WTC11 (cell line): ENCODE results near the gene PDE4A. TPM values are rescaled to one million over a fixed set of nuclear protein-coding genes. Genes with fewer than 3 reads are reported as not detected.
A peak's percentile ranks its signal among the peaks of the same experiment; 100 is the strongest.

Experiments
- ATAC-seq: fragments of 200-7000 bp; cut with Tn5 transposase; 2 replicates; pipeline ENCODE4 v1.10.0; 2021; ENCODE audit warnings: mild to moderate bottlenecking, moderate library complexity
- CTCF ChIA-PET: fragments of 300-600 bp; sonication (Branson Sonifier 250); formaldehyde crosslinking; loops from one replicate; lab custom pipeline; 2021; ENCODE audit warnings: antibody characterized with exemption; lab: Charles Lee
- POLR2A ChIA-PET: fragments of 350-600 bp; sonication (Branson Sonifier 250); formaldehyde crosslinking; loops from one replicate; lab custom pipeline; 2021; ENCODE audit warnings: antibody characterized with exemption; lab: Charles Lee
- DNase-seq: peaks from one replicate; pipeline ENCODE4 v3.0.0; 2021; ENCODE audit warnings: low spot score
- H3K27ac Mint-ChIP-seq: 2 replicates; pipeline ENCODE4 v1.8.0; 2021; ENCODE audit warnings: mixed read lengths
- H3K27me3 Mint-ChIP-seq: 2 replicates; pipeline ENCODE4 v1.8.0; 2021; ENCODE audit warnings: low read depth, mild to moderate bottlenecking, moderate library complexity, mixed read lengths
- H3K36me3 Mint-ChIP-seq: 2 replicates; pipeline ENCODE4 v1.8.0; 2021; ENCODE audit warnings: mixed read lengths
- H3K4me1 Mint-ChIP-seq: 2 replicates; pipeline ENCODE4 v1.8.0; 2022; ENCODE audit warnings: mixed read lengths
- H3K4me3 Mint-ChIP-seq: 2 replicates; pipeline ENCODE4 v1.8.0; 2021; ENCODE audit warnings: mild to moderate bottlenecking, moderate library complexity, mixed read lengths
- H3K9me3 Mint-ChIP-seq: 2 replicates; pipeline ENCODE4 v1.8.0; 2021; ENCODE audit warnings: mixed read lengths
- CBFB ChIP-seq: sonication (generic); formaldehyde crosslinking; IDR thresholded peaks from 2 replicates; pipeline ENCODE4 v1.8.1; 2022; ENCODE audit warnings: mild to moderate bottlenecking, low read depth, missing genetic modification reagents
- MYBL2 ChIP-seq: sonication (generic); formaldehyde crosslinking; IDR thresholded peaks from 2 replicates; pipeline ENCODE4 v1.8.1; 2023; ENCODE audit warnings: mild to moderate bottlenecking, moderate library complexity, missing genetic modification reagents
- NFYB ChIP-seq: sonication (generic); formaldehyde crosslinking; conservative IDR thresholded peaks from 2 replicates; pipeline ENCODE4 v1.8.0; 2022; ENCODE audit warnings: low read depth, missing genetic modification reagents
- PRRX2 ChIP-seq: fragments of 250-450 bp; sonication (Bioruptor Pico); IDR thresholded peaks from 2 replicates; pipeline ENCODE4 v1.8.0; 2021; ENCODE audit warnings: mild to moderate bottlenecking
- TCF7 ChIP-seq: sonication (generic); formaldehyde crosslinking; IDR thresholded peaks from 2 replicates; pipeline ENCODE4 v1.8.0; 2022; ENCODE audit warnings: mild to moderate bottlenecking, low read depth, missing genetic modification reagents, moderate library complexity
- TP53 ChIP-seq: sonication (generic); formaldehyde crosslinking; IDR thresholded peaks from 2 replicates; pipeline ENCODE4 v1.8.1; 2023; ENCODE audit warnings: mild to moderate bottlenecking, missing genetic modification reagents
- ZNF423 ChIP-seq: fragments of 250-450 bp; sonication (Bioruptor Pico); IDR thresholded peaks from 2 replicates; pipeline ENCODE4 v2.1.2; 2022; ENCODE audit warnings: mild to moderate bottlenecking, moderate library complexity
- microRNA-seq: library from miRNA; unstranded; fragments of <30 nt; microRNA quantifications from one replicate; pipeline ENCODE4 v1.2.0, GENCODE V29; 2022; ENCODE audit warnings: borderline number of aligned reads
- total RNA-seq: library from RNA; stranded (reverse); gene quantifications from 3 replicates; pipeline ENCODE4 v1.2.3, GENCODE V29; 2021
- TF ChIP-seq, protein P1 (sequence below): sonication (generic); formaldehyde crosslinking; IDR thresholded peaks from 2 replicates; pipeline ENCODE4 v1.8.1; 2022; ENCODE audit warnings: mild to moderate bottlenecking, missing genetic modification reagents, moderate library complexity, borderline replicate concordance
- TF ChIP-seq, protein P2 (sequence below): fragments of 250-450 bp; sonication (Bioruptor Pico); IDR thresholded peaks from 2 replicates; pipeline ENCODE4 v2.1.2; 2022; ENCODE audit warnings: mild to moderate bottlenecking, moderate library complexity
- TF ChIP-seq, protein P3 (sequence below): sonication (generic); formaldehyde crosslinking; conservative IDR thresholded peaks from 2 replicates; pipeline ENCODE4 v1.8.1; 2022; ENCODE audit warnings: mild to moderate bottlenecking, missing genetic modification reagents
- TF ChIP-seq, protein P4 (sequence below): sonication (generic); formaldehyde crosslinking; IDR thresholded peaks from 2 replicates; pipeline ENCODE4 v1.8.1; 2023; ENCODE audit warnings: mild to moderate bottlenecking, moderate library complexity, missing genetic modification reagents
- TF ChIP-seq, protein P5 (sequence below): sonication (generic); formaldehyde crosslinking; IDR thresholded peaks from 2 replicates; pipeline ENCODE4 v1.8.0; 2022; ENCODE audit warnings: mild to moderate bottlenecking, missing genetic modification reagents
- TF ChIP-seq, protein P6 (sequence below): fragments of 250-450 bp; sonication (Bioruptor Pico); conservative IDR thresholded peaks from 2 replicates; pipeline ENCODE4 v1.9.0; 2021; ENCODE audit warnings: mild to moderate bottlenecking

The PDE4A gene
- total RNA-seq, 1 experiment from 2014 or later = 5.9 TPM

DNA sequence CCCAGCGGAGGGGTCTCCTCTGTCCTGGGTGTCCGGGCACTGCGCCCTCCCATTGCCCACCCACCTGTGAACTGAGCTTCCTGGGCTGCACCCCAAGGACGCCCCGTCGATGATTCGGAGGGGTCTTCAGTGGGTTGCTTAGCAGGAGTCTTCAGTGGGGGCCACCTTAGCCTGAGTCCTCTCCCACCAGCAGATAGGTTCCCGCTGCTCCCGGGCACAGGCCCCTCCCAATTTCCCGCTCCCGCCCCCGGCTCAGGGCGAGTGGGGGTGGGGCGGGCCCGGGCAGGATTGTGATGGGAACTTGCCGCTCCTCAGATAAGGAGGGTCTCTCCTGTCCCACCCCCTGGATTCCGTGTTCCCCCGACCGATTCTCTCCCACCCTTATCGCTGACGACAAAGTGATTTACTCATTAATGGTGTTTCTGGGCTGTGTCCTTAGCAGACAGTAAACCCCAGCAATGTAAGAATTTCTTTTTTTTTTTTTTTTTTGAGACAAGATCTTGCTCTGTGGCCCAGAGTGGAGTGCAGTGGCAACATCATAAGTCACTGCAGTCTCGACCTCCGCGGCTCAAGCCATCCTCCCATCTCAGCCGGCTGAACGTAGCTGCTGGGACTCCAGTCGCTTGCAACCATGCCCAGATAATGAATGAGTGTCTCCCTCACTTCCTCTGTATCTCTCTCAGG is 97.6 kb downstream of the PDE4A start (continued):
- TF ChIP-seq, protein P1, sequence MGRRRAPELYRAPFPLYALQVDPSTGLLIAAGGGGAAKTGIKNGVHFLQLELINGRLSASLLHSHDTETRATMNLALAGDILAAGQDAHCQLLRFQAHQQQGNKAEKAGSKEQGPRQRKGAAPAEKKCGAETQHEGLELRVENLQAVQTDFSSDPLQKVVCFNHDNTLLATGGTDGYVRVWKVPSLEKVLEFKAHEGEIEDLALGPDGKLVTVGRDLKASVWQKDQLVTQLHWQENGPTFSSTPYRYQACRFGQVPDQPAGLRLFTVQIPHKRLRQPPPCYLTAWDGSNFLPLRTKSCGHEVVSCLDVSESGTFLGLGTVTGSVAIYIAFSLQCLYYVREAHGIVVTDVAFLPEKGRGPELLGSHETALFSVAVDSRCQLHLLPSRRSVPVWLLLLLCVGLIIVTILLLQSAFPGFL (CRISPR knock-in tag) = no peak
- TF ChIP-seq PRRX2 (CRISPR knock-in tag) = no peak
- TF ChIP-seq, protein P2, sequence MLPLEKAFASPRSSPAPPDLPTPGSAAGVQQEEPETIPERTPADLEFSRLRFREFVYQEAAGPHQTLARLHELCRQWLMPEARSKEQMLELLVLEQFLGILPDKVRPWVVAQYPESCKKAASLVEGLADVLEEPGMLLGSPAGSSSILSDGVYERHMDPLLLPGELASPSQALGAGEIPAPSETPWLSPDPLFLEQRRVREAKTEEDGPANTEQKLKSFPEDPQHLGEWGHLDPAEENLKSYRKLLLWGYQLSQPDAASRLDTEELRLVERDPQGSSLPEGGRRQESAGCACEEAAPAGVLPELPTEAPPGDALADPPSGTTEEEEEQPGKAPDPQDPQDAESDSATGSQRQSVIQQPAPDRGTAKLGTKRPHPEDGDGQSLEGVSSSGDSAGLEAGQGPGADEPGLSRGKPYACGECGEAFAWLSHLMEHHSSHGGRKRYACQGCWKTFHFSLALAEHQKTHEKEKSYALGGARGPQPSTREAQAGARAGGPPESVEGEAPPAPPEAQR (CRISPR knock-in tag) = no peak
- TF ChIP-seq CBFB (CRISPR knock-in tag) = no peak
- TF ChIP-seq, protein P3, sequence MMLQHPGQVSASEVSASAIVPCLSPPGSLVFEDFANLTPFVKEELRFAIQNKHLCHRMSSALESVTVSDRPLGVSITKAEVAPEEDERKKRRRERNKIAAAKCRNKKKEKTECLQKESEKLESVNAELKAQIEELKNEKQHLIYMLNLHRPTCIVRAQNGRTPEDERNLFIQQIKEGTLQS (CRISPR knock-in tag) = no peak
- no peak for TF ChIP-seq MYBL2
- 0 out of 2 replicates have a peak, but pooled peaks have one; percentile 8 for TF ChIP-seq NFYB (CRISPR knock-in tag)
- no peak for TF ChIP-seq TCF7 (CRISPR knock-in tag)

DNA sequence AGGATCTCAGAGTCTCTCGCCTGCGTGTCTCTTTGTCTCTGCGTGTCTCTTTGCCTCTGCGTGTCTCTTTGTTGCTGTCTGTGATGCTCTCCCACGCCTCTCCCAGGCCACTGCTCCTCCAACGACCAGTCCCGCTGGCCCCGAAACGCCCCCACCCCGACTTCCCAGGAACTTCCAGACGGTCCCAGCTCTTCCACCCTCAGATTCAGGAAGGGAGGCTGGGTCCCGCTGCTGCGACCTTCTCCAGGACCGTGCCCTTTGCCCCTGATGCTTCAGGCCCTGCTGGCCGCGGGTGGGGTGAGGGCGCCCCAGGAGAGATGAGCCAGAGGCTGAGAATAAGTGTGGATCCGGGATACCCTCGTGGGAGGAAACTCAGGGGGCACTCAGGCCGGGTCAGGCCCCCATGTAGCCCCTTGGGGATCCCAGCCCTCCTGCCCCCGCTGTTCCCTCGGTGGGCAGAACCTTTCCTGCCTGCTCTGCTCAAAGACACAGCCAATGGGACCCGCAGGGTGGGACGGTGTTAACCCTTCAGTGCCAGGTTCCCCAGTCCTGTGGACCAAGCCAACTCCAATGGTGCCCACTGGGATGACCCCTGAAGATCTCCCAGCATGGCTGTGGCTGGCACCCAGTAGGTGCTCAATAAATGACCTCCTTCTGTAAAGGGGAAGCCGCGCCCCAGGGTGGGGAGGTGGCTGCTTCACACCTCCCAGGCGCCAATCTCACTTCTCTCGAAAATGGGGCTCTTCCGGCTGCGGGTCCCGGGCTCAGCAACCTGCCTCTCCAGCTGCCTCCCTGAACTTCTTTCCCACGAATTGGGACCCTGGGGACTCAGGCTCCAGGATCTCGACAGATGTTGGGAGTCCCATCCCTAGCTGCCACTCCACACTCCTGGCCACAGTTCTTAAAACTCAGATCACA is 98.4 kb downstream of the PDE4A start:
- no peak overlapping the region for H3K27ac Mint-ChIP-seq
- peaks cover 61% of the 10 kb centered on the region for H3K27me3 Mint-ChIP-seq
- peak overlapping the region; percentile 80 for H3K4me3 Mint-ChIP-seq
- no peaks in the 10 kb centered on the region for H3K9me3 Mint-ChIP-seq
- DNase-seq (peak; percentile 45), ATAC-seq (no peak)
- TF ChIP-seq, protein P4, sequence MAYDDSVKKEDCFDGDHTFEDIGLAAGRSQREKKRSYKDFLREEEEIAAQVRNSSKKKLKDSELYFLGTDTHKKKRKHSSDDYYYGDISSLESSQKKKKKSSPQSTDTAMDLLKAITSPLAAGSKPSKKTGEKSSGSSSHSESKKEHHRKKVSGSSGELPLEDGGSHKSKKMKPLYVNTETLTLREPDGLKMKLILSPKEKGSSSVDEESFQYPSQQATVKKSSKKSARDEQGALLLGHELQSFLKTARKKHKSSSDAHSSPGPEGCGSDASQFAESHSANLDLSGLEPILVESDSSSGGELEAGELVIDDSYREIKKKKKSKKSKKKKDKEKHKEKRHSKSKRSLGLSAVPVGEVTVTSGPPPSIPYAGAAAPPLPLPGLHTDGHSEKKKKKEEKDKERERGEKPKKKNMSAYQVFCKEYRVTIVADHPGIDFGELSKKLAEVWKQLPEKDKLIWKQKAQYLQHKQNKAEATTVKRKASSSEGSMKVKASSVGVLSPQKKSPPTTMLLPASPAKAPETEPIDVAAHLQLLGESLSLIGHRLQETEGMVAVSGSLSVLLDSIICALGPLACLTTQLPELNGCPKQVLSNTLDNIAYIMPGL = 0 out of 2 replicates have a peak, but pooled peaks have one; percentile 33
- TF ChIP-seq TP53 (CRISPR knock-in tag) (no peak), ZNF423 (no peak)
- TF ChIP-seq, protein P5, sequence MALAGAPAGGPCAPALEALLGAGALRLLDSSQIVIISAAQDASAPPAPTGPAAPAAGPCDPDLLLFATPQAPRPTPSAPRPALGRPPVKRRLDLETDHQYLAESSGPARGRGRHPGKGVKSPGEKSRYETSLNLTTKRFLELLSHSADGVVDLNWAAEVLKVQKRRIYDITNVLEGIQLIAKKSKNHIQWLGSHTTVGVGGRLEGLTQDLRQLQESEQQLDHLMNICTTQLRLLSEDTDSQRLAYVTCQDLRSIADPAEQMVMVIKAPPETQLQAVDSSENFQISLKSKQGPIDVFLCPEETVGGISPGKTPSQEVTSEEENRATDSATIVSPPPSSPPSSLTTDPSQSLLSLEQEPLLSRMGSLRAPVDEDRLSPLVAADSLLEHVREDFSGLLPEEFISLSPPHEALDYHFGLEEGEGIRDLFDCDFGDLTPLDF (CRISPR knock-in tag) = no peak
- TF ChIP-seq, protein P6, sequence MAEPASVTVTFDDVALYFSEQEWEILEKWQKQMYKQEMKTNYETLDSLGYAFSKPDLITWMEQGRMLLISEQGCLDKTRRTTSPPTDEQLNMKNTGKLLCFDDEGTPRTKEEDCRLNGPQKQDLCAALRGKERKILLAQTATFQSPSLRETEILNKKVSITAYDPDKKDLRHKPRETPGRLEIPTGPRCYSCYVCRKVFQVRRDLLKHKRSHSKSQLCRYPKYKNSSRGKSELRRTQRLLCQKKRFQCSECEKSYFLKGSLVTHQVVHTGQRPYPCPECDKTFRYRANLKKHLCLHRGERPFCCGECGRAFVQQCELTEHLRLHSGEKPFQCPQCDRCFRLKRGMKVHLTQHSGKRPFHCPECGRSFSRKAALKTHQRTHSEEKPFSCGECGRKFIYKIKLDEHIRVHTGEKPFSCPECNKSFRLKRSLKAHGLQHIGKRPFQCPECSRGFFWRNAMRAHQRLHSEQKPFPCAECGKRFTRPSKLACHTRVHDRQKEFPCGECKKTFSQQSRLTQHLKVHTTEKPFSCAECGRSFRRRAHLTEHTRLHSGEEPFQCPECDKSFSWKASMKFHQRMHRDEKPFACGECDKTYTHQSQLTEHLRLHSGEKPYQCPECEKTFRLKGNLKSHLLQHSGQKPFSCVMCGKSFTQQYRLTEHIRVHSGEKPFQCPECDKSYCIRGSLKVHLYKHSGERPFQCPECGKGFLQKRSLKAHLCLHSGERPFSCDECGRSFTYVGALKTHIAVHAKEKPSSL (CRISPR knock-in tag) = no peak
- ChIA-PET CTCF (interaction anchor here (0.6 to 4.4 kb wide), 14 partner anchors 8 to 348 kb away, joined by 3 to 17 read pairs (median 5); partner anchors contain the start of gene ATG4D), POLR2A (no interaction called here)
- peaks cover 31% of the 10 kb centered on the region for H3K4me1 Mint-ChIP-seq
- peaks cover 2% of the 10 kb centered on the region; the same call in 1 of the 2 replicates for H3K36me3 Mint-ChIP-seq

Small RNAs within 50 kb of the gene (microRNA-seq; reads per million reads assigned to microRNA genes)
- gene MIR1181 = not detected

Other genes starting within 250 kb of the PDE4A start
- gene DNMT1, start 225.6 kb upstream of the PDE4A start, total RNA-seq = 174 to 210 TPM (median 191 TPM) in 3 replicates
- gene S1PR2, start 189.2 kb upstream of the PDE4A start, total RNA-seq = 12.9 to 13.6 TPM (median 13.2 TPM) in 3 replicates
- gene MRPL4, start 168.3 kb upstream of the PDE4A start, total RNA-seq = 109 to 112 TPM (median 110 TPM) in 3 replicates
- gene ICAM1, start 149.4 kb upstream of the PDE4A start, total RNA-seq = 3.8 to 5.4 TPM (median 4.8 TPM) in 3 replicates
- 2.0 to 3.7 TPM (median 3.1 TPM) in 3 replicates for gene ICAM4, start 133.6 kb upstream of the PDE4A start, total RNA-seq
- 7.3 to 8.1 TPM (median 8.0 TPM) in 3 replicates for gene ICAM5, start 130.6 kb upstream of the PDE4A start, total RNA-seq
- gene ZGLP1, start 110.7 kb upstream of the PDE4A start, total RNA-seq = 5.9 to 8.9 TPM (median 7.7 TPM) in 3 replicates
- 26.2 to 27.0 TPM (median 26.6 TPM) in 3 replicates for gene FDX2, start 104.5 kb upstream of the PDE4A start, total RNA-seq
- 85.8 to 87.4 TPM (median 86.9 TPM) in 3 replicates for gene RAVER1, start 87.0 kb upstream of the PDE4A start, total RNA-seq
- 18.7 to 21.3 TPM (median 21.3 TPM) in 3 replicates for gene ICAM3, start 80.9 kb upstream of the PDE4A start, total RNA-seq
- 63.8 to 66.4 TPM (median 65.1 TPM) in 3 replicates for gene TYK2, start 40.0 kb upstream of the PDE4A start, total RNA-seq
- gene CDC37, start 17.0 kb upstream of the PDE4A start, total RNA-seq = 163 to 204 TPM (median 164 TPM) in 3 replicates
- 65.1 to 74.9 TPM (median 68.7 TPM) in 3 replicates for gene KEAP1, start 82.8 kb downstream of the PDE4A start, total RNA-seq
- 3.8 to 5.4 TPM (median 4.1 TPM) in 3 replicates for gene S1PR5, start 96.9 kb downstream of the PDE4A start, total RNA-seq
- 50.3 to 59.4 TPM (median 53.8 TPM) in 3 replicates for gene ATG4D, start 123.4 kb downstream of the PDE4A start, total RNA-seq
- gene KRI1, start 145.5 kb downstream of the PDE4A start, total RNA-seq = 43.6 to 50.9 TPM (median 49.3 TPM) in 3 replicates
- 2.1 to 3.3 TPM (median 2.5 TPM) in 3 replicates for gene CDKN2D, start 148.4 kb downstream of the PDE4A start, total RNA-seq
- gene AP1M2, start 166.8 kb downstream of the PDE4A start, total RNA-seq = 127 to 176 TPM (median 174 TPM) in 3 replicates
- gene SLC44A2, start 205.0 kb downstream of the PDE4A start, total RNA-seq = 102 to 111 TPM (median 109 TPM) in 3 replicates
- gene ILF3, start 233.8 kb downstream of the PDE4A start, total RNA-seq = 626 to 659 TPM (median 656 TPM) in 3 replicates